GM12873 (cell line): ENCODE measurements around the gene ATXN1.

Experiments
- CTCF ChIP-seq: IDR thresholded peaks from 2 replicates; pipeline ENCODE4 v1.5.1; 2012; ENCODE audit warnings: low read depth, mild to moderate bottlenecking, moderate library complexity, low read length, control low read depth; ENCODE audit not compliant: insufficient read depth; ENCODE audit errors: missing control alignments

Gene ATXN1

GRCh38 chr6:16657768-16658167, 103.5 kb downstream of the ATXN1 start:
- no peak for TF ChIP-seq CTCF

GRCh38 chr6:16656451-16656850, 104.8 kb downstream of the ATXN1 start:
- TF ChIP-seq CTCF, result no peak

- TF ChIP-seq CTCF, result no peak
Measured at GRCh38 chr6:16654701-16655100, 106.6 kb downstream of the ATXN1 start.

- no peak for TF ChIP-seq CTCF
Measured at GRCh38 chr6:16653226-16653625, 108.0 kb downstream of the ATXN1 start.

- TF ChIP-seq CTCF, result no peak
Measured at GRCh38 chr6:16651871-16652270, 109.4 kb downstream of the ATXN1 start.

- no peak for TF ChIP-seq CTCF
Measured at GRCh38 chr6:16649890-16650289, 111.4 kb downstream of the ATXN1 start.

GRCh38 chr6:16649241-16649640, 112.0 kb downstream of the ATXN1 start:
- TF ChIP-seq CTCF, result no peak

- TF ChIP-seq CTCF, result no peak
Measured at GRCh38 chr6:16648003-16648402, 113.3 kb downstream of the ATXN1 start.
